ENCODE measurements around the gene KRTAP5-8. TPM values are rescaled to one million over a fixed set of nuclear protein-coding genes. Genes with fewer than 3 reads are reported as not detected.

KRTAP5-8 gene
- total and polyA plus RNA-seq, 2 experiments from 2014 or later, result not detected

- no peak for DNase-seq
- H3K9ac ChIP-seq, result no peak overlapping the region
- H3K36me3 ChIP-seq (ENCODE audit: low read depth), result no peaks in the 10 kb centered on the region
- TF ChIP-seq EZH2 (IDR thresholded peaks at IDR 0.05; ENCODE audit: insufficient read depth, poor library complexity, severe bottlenecking), result no peak
- TF ChIP-seq EZH2phosphoT487 (IDR thresholded peaks at IDR 0.05; ENCODE audit: insufficient read depth, low read depth), result no peak
- no peaks in the 10 kb centered on the region for H3K9me2 ChIP-seq (ENCODE audit: insufficient read depth)
- H3K9me3 ChIP-seq (ENCODE audit: low read depth), result no peaks in the 10 kb centered on the region
- no peak overlapping the region for H3K4me3 ChIP-seq
- H3F3A ChIP-seq (ENCODE audit: insufficient read depth), result no peaks in the 10 kb centered on the region
- peaks cover 5% of the 10 kb centered on the region; the same call in 1 of the 2 replicates for H3K27me3 ChIP-seq (replicated peaks; ENCODE audit: insufficient read depth)
- in situ Hi-C loops (cut with MboI), result no loop called here
- no peak overlapping the region for H2AFZ ChIP-seq
- H3K79me2 ChIP-seq (ENCODE audit: insufficient read depth), result no peaks in the 10 kb centered on the region
- WGBS, 2 experiments (ENCODE audit: low coverage in 1 of 2, low lambda C conversion rate in 2 of 2, missing lambda C conversion rate in 2 of 2), result 63 to 69% methylated on average over 12 of the region's 12 CpGs
- no peak overlapping the region for H3K4me2 ChIP-seq (ENCODE audit: unreplicated experiment)
- no peak overlapping the region for H3K27ac ChIP-seq
- no peaks in the 10 kb centered on the region for H3K4me1 ChIP-seq (ENCODE audit: insufficient read depth)
- no peaks in the 10 kb centered on the region for H4K20me1 ChIP-seq (ENCODE audit: insufficient read depth)
Measured at GRCh38 chr11:71545405-71545966, 7.7 kb downstream of the KRTAP5-8 start.

GRCh38 chr11:71548120-71548519 lies 10.3 kb downstream of the KRTAP5-8 start, which contains the start of gene KRTAP5-9:
Gene KRTAP5-9 (plus strand): TSS chr11:71548420. CDS start chr11:71548658, 238 bp downstream.
- WGBS, 2 experiments (ENCODE audit: low coverage in 1 of 2, low lambda C conversion rate in 2 of 2, missing lambda C conversion rate in 2 of 2), result 47 to 57% methylated on average over 5 of the region's 5 CpGs
- Histone ChIP-seq H3K4me3 (no peak within 1 kb of the TSS), H2AFZ (no peak within 1 kb of the TSS), H3K4me1 (ENCODE audit: insufficient read depth) (no peaks in the 10 kb centered on the region), H3F3A (ENCODE audit: insufficient read depth) (no peaks in the 10 kb centered on the region), H3K9me2 (ENCODE audit: insufficient read depth) (no peaks in the 10 kb centered on the region), H3K36me3 (ENCODE audit: low read depth) (no peaks in the 10 kb centered on the region), H4K20me1 (ENCODE audit: insufficient read depth) (no peaks in the 10 kb centered on the region), H3K79me2 (ENCODE audit: insufficient read depth) (no peaks in the 10 kb centered on the region), H3K27me3 (replicated peaks; ENCODE audit: insufficient read depth) (peaks cover 5% of the 10 kb centered on the region; the same call in 1 of the 2 replicates), H3K27ac (no peak within 1 kb of the TSS), H3K9me3 (ENCODE audit: low read depth) (no peaks in the 10 kb centered on the region), H3K9ac (no peak within 1 kb of the TSS), H3K4me2 (ENCODE audit: unreplicated experiment) (no peak within 1 kb of the TSS)
- DNase-seq, result no peak
- in situ Hi-C loops (cut with MboI), result no loop called here
- TF ChIP-seq EZH2phosphoT487 (IDR thresholded peaks at IDR 0.05; ENCODE audit: insufficient read depth, low read depth) (no peak), EZH2 (IDR thresholded peaks at IDR 0.05; ENCODE audit: insufficient read depth, poor library complexity, severe bottlenecking) (no peak)

GRCh38 chr11:71548716-71549151 lies 10.9 kb downstream of the KRTAP5-8 start:
- Histone ChIP-seq H4K20me1 (ENCODE audit: insufficient read depth) (no peaks in the 10 kb centered on the region), H3K9me3 (ENCODE audit: low read depth) (no peaks in the 10 kb centered on the region), H3K27me3 (replicated peaks; ENCODE audit: insufficient read depth) (0 out of 2 replicates have a peak, but pooled peaks cover 5% of the 10 kb centered on the region), H2AFZ (no peak overlapping the region), H3K9me2 (ENCODE audit: insufficient read depth) (no peaks in the 10 kb centered on the region), H3K9ac (no peak overlapping the region), H3K36me3 (ENCODE audit: low read depth) (no peaks in the 10 kb centered on the region), H3K4me3 (no peak overlapping the region), H3F3A (ENCODE audit: insufficient read depth) (no peaks in the 10 kb centered on the region), H3K4me1 (ENCODE audit: insufficient read depth) (no peaks in the 10 kb centered on the region), H3K4me2 (ENCODE audit: unreplicated experiment) (no peak overlapping the region), H3K27ac (no peak overlapping the region), H3K79me2 (ENCODE audit: insufficient read depth) (no peaks in the 10 kb centered on the region)
- TF ChIP-seq EZH2phosphoT487 (IDR thresholded peaks at IDR 0.05; ENCODE audit: insufficient read depth, low read depth) (no peak), EZH2 (IDR thresholded peaks at IDR 0.05; ENCODE audit: insufficient read depth, poor library complexity, severe bottlenecking) (no peak)
- no peak for DNase-seq
- in situ Hi-C loops (cut with MboI), result no loop called here
- 28 to 31% methylated on average over 3 to 5 of the region's 5 CpGs for WGBS, 2 experiments (ENCODE audit: low coverage in 1 of 2, low lambda C conversion rate in 2 of 2, missing lambda C conversion rate in 2 of 2)

DNA sequence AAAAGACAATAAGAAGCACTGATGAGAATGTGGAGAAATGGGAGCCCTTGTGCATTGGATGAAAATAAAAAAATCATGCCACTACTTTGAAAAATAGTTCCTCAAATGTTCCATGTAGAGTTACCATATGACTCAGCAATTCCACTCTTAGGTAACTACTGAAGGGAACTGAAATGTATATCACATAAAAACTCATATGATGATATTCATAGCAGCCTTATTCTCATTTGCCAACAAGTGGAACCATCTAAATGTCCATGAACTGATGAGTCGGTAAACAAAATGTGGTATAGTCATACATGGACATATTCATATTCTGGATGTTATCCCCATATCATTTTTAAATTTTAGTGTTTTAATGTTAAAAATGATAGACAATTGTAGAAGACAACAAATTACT lies 13.9 kb downstream of the KRTAP5-8 start:
- no peaks in the 10 kb centered on the region for H3K27me3 ChIP-seq (replicated peaks; ENCODE audit: insufficient read depth)
- no peaks in the 10 kb centered on the region for H3K36me3 ChIP-seq (ENCODE audit: low read depth)
- no peaks in the 10 kb centered on the region for H3F3A ChIP-seq (ENCODE audit: insufficient read depth)
- no peaks in the 10 kb centered on the region for H3K79me2 ChIP-seq (ENCODE audit: insufficient read depth)
- H3K9ac ChIP-seq, result no peak overlapping the region
- no peak overlapping the region for H3K4me2 ChIP-seq (ENCODE audit: unreplicated experiment)
- 49 to 63% methylated on average over 1 of the region's 1 CpG for WGBS, 2 experiments (ENCODE audit: low coverage in 1 of 2, low lambda C conversion rate in 2 of 2, missing lambda C conversion rate in 2 of 2)
- H3K4me3 ChIP-seq, result no peak overlapping the region
- no peaks in the 10 kb centered on the region for H3K9me3 ChIP-seq (ENCODE audit: low read depth)
- no peak overlapping the region for H3K27ac ChIP-seq
- H2AFZ ChIP-seq, result no peak overlapping the region
- no peaks in the 10 kb centered on the region for H4K20me1 ChIP-seq (ENCODE audit: insufficient read depth)
- TF ChIP-seq EZH2phosphoT487 (IDR thresholded peaks at IDR 0.05; ENCODE audit: insufficient read depth, low read depth) (no peak), EZH2 (IDR thresholded peaks at IDR 0.05; ENCODE audit: insufficient read depth, poor library complexity, severe bottlenecking) (no peak)
- in situ Hi-C loops (cut with MboI), result no loop called here
- no peaks in the 10 kb centered on the region for H3K9me2 ChIP-seq (ENCODE audit: insufficient read depth)
- DNase-seq, result no peak
- H3K4me1 ChIP-seq (ENCODE audit: insufficient read depth), result no peaks in the 10 kb centered on the region
